Tibial nerve (tissue), 4 donors: Measurements from ENCODE around the gene DMKN. TPM values are rescaled to one million over a fixed set of nuclear protein-coding genes. Genes with fewer than 3 reads are reported as not detected.

ENCODE experiments used
- DNase-seq, 2 donors: peaks; one replicate each; pipeline ENCODE4 v3.0.0-alpha.2; 2019; ENCODE audit warnings: low spot score in 2 of 2
- H3K27ac ChIP-seq, 4 donors: fragments of 200-600 bp; sonication (generic) in 3 of 4; one replicate each; pipeline ENCODE4 v1.5.1; 2017 to 2019; ENCODE audit warnings: mild to moderate bottlenecking in 1 of 4
- H3K27me3 ChIP-seq, 2 donors: fragments of 200-600 bp; sonication (generic) in 1 of 2; one replicate each; pipeline versions ENCODE4 v1.5.1 to v1.6.0; 2017 to 2019
- H3K36me3 ChIP-seq, 3 donors: fragments of 200-600 bp; sonication (generic); one replicate each; pipeline ENCODE4 v1.5.1; 2018 to 2019
- H3K4me1 ChIP-seq, 4 donors: fragments of 200-600 bp; sonication (generic) in 3 of 4; one replicate each; pipeline ENCODE4 v1.5.1; 2017 to 2019
- H3K4me3 ChIP-seq, 4 donors: fragments of 200-600 bp; sonication (generic) in 3 of 4; one replicate each; pipeline ENCODE4 v1.5.1; 2017 to 2019; ENCODE audit warnings: mild to moderate bottlenecking in 1 of 4, moderate library complexity in 1 of 4
- H3K9me3 ChIP-seq, 4 donors: fragments of 200-600 bp; sonication (generic) in 3 of 4; one replicate each; pipeline ENCODE4 v1.5.1; 2017 to 2019
- EP300 ChIP-seq, 2 donors: sonication (generic); formaldehyde crosslinking; IDR thresholded peaks; one replicate each; pipeline ENCODE4 v1.6.1; 2017; ENCODE audit warnings: antibody characterized with exemption in 2 of 2, mild to moderate bottlenecking in 1 of 2
- POLR2A ChIP-seq, 2 donors: fragments of 450-650 bp; IDR thresholded peaks; one replicate each; pipeline ENCODE4 v1.6.1; 2017; ENCODE audit warnings: antibody characterized with exemption in 2 of 2, mild to moderate bottlenecking in 2 of 2, moderate library complexity in 2 of 2
- WGBS, 2 donors: methylation state at CpG; one replicate each; pipeline ENCODE4 v1.1.5; 2018; 5-methylcytosine and 5-hydroxymethylcytosine counted together
- total RNA-seq, 4 donors: library from RNA; depleted of rRNA; stranded (reverse); fragments of >200 nt; gene quantifications; one replicate each; pipeline ENCODE4 v1.1.0, GENCODE V29; 2016
- TF ChIP-seq, protein P1 (sequence below), 5 experiments: fragments of 200-600 bp in 3 of 5; fragments of 450-650 bp in 2 of 5; sonication (generic) in 3 of 5; IDR thresholded peaks; one replicate each; pipeline ENCODE4 v1.5.1; 2016 to 2019; ENCODE audit warnings: antibody characterized with exemption in 5 of 5, mild to moderate bottlenecking in 3 of 5, moderate library complexity in 2 of 5

DMKN gene
- total RNA-seq, 4 donors from 2014 or later, result 8.2 to 33.5 (median 26.5) TPM

DNA sequence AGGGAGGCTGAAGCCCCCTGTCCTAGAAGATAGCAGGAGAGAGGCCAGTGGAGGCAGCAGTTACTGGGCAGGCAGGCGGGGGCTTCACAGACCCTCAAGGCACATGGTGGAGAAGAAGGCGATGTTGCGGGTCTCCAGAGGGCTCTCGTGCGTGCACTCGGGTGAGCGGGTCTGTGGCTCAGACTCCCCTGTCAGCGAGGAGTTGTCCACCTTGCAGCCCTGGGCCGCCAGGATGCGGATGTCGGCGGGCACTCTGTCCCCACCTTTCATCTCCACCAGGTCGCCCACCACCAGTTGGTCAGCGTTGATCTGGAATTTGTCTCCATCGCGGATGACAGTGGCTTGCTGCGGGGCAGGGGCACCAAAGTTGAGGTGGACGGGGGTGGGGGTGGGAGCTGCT lies 46.8 kb upstream of the DMKN start:
- Histone ChIP-seq H3K4me1 (peaks cover 0 to 15% (median 2%) of the 10 kb centered on the region in 4 donors), H3K27me3 (peaks cover 0 to 66% of the 10 kb centered on the region in 2 donors), H3K27ac (no peak overlapping the region), H3K9me3 (no peaks in the 10 kb centered on the region), H3K4me3 (no peak overlapping the region), H3K36me3 (no peaks in the 10 kb centered on the region)
- DNase-seq, result no peak
- TF ChIP-seq POLR2A (IDR thresholded peaks at IDR 0.05), result no peak
- no peak for TF ChIP-seq EP300 (IDR thresholded peaks at IDR 0.05)
- TF ChIP-seq, protein P1, sequence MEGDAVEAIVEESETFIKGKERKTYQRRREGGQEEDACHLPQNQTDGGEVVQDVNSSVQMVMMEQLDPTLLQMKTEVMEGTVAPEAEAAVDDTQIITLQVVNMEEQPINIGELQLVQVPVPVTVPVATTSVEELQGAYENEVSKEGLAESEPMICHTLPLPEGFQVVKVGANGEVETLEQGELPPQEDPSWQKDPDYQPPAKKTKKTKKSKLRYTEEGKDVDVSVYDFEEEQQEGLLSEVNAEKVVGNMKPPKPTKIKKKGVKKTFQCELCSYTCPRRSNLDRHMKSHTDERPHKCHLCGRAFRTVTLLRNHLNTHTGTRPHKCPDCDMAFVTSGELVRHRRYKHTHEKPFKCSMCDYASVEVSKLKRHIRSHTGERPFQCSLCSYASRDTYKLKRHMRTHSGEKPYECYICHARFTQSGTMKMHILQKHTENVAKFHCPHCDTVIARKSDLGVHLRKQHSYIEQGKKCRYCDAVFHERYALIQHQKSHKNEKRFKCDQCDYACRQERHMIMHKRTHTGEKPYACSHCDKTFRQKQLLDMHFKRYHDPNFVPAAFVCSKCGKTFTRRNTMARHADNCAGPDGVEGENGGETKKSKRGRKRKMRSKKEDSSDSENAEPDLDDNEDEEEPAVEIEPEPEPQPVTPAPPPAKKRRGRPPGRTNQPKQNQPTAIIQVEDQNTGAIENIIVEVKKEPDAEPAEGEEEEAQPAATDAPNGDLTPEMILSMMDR (IDR thresholded peaks at IDR 0.05), result no peak
- 89 to 90% methylated on average over 18 of the region's 18 CpGs for WGBS, 2 donors

DNA sequence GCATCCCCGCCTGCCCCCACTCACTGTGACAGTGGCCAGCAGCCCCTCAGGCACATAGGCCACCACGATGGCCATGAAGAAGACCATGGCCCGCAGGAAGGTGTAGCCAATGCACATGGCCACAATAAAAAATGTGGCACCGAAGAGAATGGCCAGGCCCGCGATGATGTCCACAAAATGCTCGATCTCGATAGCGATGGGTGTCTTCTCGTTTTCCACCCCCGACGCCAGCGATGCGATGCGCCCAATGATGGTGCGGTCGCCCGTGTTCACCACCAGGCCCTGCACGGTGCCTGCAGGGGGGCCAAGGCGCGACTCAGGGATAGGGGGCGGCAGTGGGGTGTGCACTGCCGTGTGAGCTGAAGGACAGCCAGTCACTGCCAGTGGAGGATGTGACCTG lies 46.3 kb upstream of the DMKN start:
- Histone ChIP-seq H3K27ac (no peak overlapping the region), H3K9me3 (no peaks in the 10 kb centered on the region), H3K36me3 (no peaks in the 10 kb centered on the region), H3K27me3 (peaks cover 0 to 66% of the 10 kb centered on the region in 2 donors), H3K4me3 (no peak overlapping the region), H3K4me1 (peaks cover 0 to 15% (median 2%) of the 10 kb centered on the region in 4 donors)
- TF ChIP-seq EP300 (IDR thresholded peaks at IDR 0.05) (no peak), POLR2A (IDR thresholded peaks at IDR 0.05) (no peak)
- TF ChIP-seq, protein P1 (IDR thresholded peaks at IDR 0.05), result no peak
- WGBS, 2 donors, result 89 to 91% methylated on average over 23 of the region's 23 CpGs
- no peak for DNase-seq

DNA sequence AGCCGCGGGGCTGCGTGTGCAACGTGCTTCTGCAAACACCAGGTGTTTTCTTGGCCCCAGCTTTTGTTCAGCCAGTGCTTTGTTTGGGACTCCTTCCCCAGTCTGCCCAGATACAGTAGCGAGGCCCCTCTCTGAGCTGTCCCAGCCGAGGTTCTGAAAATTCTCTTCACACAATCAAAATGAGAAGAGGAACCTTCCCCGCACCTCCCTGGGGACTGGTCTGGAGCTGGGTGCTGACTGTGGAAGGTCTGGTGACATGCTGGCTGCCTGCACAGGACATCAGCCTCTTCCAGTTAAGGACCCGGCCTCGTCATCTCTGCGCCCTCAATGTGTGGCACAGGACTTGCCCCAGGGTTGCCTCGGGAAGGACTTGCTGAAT lies 45.8 kb upstream of the DMKN start:
- Histone ChIP-seq H3K4me3 (no peak overlapping the region), H3K9me3 (no peaks in the 10 kb centered on the region), H3K36me3 (no peaks in the 10 kb centered on the region), H3K4me1 (peaks cover 0 to 15% (median 2%) of the 10 kb centered on the region in 4 donors), H3K27me3 (peaks cover 0 to 66% of the 10 kb centered on the region in 2 donors), H3K27ac (no peak overlapping the region)
- 60 to 76% methylated on average over 9 to 11 of the region's 11 CpGs for WGBS, 2 donors
- TF ChIP-seq, protein P1 (IDR thresholded peaks at IDR 0.05), result no peak
- no peak for TF ChIP-seq POLR2A (IDR thresholded peaks at IDR 0.05)
- no peak for DNase-seq

DNA sequence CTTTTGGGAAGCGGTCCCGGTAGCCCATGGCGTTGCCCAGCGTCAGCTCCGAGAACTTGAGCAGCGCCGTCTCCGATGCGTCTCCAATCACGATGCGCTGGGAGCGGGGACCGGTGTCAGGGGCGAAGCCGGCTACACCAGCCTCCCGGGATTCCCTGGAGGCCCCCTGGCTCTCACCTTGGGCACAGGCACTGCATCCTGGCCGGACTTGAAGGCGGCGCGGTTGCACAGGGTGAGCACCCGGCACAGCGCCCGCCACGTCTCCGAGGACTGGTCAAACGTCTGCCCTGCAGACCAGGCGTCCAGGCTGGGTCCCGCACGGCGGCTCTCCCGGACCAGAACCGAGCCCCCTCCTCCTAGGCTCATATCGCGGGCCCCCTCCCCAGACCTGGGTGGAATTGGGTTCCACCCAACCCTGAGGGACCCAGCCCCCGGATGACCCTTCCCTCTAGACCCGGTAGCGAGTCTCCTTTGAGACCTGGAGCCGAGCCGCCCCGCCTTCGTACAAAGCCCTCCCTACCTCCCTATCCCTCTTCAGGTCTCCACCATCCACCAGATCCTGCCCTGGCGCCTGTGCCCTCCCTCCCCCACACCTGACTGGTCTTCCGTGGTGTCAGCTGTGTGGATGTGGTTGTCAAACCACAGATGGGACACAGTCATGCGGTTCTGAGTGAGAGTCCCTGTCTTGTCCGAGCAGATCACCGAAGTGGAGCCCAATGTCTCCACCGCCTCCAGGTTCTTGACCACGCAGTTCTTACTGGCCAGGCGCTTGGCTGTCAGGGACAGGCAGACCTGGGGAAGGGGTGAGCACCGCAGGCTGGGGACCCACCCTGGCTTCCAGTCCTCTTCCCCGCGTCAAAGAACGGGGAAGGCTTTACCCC lies 45.2 kb upstream of the DMKN start:
- TF ChIP-seq EP300 (IDR thresholded peaks at IDR 0.05) (no peak), POLR2A (IDR thresholded peaks at IDR 0.05) (no peak)
- TF ChIP-seq, protein P1 (IDR thresholded peaks at IDR 0.05), result no peak
- Histone ChIP-seq H3K27ac (no peak overlapping the region), H3K36me3 (no peaks in the 10 kb centered on the region), H3K4me1 (peaks cover 0 to 15% (median 2%) of the 10 kb centered on the region in 4 donors), H3K4me3 (peak overlapping the region in 1 of 4 donors; percentile 44), H3K27me3 (peaks cover 0 to 60% of the 10 kb centered on the region in 2 donors), H3K9me3 (no peaks in the 10 kb centered on the region)
- WGBS, 2 donors, result 49 to 50% methylated on average over 33 to 34 of the region's 53 CpGs
- no peak for DNase-seq
